GM21576 (cell line): ENCODE results near the gene TDRD12.
"Not testable (repeated sequence)": the region's sequence is repeated elsewhere in the genome, so short reads cannot be mapped to it uniquely, and the experiment has no call there.

Experiments used
- ATAC-seq: cut with Tn5 transposase; IDR thresholded peaks from one replicate; pipeline ENCODE4 v1.9.1; 2021; ENCODE audit warnings: mild to moderate bottlenecking, moderate library complexity; ENCODE audit not compliant: unreplicated experiment

TDRD12 gene

DNA sequence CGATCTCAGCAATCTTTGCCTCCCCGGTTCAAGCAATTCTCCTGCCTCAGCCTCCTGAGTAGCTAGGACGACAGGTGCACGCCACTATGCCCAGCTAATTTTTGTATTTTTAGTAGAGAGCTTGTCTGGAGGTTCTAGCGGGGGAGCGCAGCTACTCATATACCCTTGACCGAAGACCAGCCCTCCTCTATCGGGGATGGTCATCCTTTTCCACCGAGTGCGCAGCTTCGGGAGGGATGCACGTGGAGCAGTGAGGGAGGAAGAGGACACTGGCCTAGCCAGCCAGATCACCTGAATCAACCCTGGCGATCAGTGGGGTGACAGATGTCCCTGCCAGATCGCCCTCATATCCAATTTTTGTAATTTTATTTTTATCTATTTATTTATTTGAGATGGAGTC is 143.2 kb downstream of the TDRD12 start:
- no peak for ATAC-seq

- no peak for ATAC-seq
Measured at GRCh38 chr19:32863301-32863700, 143.7 kb downstream of the TDRD12 start.

GRCh38 chr19:32863841-32864240 is 144.3 kb downstream of the TDRD12 start:
- ATAC-seq, result no peak

DNA sequence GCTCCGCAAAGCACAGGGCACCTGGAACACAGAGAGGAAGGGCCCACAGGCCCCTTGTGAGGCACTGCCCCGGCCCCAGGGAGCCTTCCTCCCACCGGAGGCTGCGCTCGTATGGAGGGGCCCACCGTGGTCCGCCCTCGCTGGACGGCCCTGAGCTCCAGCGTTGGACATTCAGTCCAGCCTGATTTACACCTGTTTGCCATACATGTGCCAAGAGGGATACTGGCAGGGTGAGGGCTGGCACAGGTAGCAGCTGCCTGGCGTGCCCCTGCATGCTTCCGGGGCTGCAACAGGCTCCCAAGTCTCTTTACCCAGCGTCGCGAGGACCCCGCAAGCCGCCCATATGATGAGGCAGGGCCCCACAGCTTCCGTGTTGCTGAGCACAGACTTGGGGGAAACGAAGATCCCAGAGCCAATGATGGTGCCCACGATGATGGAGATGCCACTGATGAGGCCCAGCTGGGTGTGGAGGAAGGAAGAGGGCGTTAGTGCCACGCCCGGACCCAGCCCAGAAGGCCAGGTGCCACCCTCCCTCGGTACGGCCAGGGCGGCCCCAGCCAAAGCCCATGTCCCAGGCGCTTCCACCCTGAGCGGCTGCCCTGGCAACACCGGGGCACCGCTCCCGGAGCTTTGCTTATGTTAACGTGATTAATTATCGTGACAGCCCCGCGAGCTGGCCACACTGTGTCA is 144.9 kb downstream of the TDRD12 start:
- ATAC-seq, result no peak

DNA sequence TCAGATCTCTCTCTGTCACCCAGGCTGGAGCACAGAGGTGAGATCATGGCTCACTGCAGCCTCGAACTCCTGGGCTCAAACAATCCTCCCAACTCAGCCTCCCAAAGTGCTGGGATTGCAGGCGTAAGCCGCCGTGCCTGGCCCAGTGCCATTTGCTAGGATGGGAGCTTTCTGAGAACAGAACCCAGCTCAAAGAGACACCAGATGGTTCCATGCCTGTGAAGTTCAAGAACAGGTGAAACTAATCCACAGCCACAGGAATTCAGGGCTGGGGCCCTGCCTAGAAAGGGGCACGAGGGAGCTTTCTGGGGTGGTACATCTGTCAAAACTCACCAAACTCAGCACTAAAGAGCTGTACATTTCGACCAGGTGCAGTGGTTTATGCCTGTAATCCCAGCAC is 145.8 kb downstream of the TDRD12 start:
- no peak for ATAC-seq

DNA sequence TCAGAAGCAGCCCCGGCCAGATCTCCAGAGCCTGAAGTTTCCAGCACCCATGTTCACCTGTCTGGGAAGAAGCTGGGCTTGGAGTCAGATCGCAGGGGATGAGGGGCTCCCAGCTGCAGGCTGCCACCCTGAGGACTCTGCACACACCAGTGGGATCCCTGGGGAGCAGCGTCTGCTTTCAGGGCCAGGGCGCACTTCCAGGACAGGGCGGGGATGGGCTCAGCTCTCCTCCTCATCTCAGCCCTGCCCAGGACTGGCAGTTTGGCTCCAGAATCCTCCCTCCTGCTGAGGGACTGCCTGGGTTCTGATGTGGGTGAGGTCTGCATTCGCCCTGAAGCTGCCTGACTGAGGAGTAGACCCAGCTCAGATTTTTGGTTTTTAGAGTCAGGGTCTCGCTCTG is 146.5 kb downstream of the TDRD12 start:
- no peak for ATAC-seq

GRCh38 chr19:32866564-32867265 is 147.1 kb downstream of the TDRD12 start:
- no peak for ATAC-seq

DNA sequence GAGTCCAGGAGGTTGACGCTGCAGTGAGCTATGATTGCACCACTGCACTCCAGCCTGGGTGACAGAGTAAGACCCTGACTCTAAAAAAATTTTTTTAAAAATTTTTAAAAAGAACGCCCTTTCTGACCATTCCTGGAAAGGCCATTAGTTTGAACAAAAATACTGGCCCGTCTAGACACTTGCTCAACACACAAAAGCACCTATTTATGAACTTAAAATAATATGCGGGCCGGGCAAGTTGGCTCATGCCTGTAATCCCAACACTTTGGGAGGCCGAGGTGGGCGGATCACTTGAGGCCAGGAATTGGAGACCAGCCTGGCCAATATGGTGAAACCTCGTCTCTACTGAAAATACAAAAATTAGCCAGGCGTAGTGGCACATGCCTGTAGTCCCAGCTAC is 147.9 kb downstream of the TDRD12 start:
- ATAC-seq, result not testable (repeated sequence)

DNA sequence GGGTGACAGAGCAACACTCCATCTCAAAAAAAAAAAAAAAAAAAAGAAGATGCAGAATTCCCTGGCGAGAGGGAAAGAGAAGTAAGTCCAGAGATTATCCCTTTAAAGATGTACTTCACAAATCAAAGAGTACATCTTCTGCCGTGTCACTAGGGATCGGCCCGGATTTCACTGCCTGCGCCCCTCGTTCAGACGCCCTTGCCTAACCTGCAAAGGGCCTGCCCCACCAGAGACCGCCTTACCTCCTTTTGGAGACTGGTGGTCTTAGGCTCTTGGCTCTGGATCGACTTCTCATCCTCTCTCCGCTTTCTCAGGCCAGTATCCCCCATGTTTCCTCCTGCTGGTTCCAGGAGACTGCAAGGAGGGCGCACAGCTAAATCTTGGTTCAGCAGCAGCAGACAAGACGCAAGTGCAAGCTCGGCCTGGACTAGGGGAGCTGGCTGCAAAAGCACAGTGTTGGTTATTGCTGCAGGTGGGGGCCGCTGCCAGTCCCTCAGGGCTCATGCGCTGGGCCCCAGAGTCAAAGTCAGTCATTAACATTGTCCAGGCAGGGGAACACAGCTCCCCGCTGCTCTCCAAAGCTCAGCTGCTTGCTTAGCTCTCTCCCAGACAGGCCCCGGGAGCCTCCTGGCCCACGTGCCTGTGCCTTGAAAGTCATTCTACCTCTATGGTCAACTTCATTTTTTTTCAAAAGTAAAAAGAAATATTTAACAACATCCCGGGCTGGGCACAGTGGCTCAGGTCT is 148.8 kb downstream of the TDRD12 start:
- no peak for ATAC-seq

GRCh38 chr19:32869369-32869965 is 149.9 kb downstream of the TDRD12 start, which contains the start of gene SLC7A9:
Gene SLC7A9 (minus strand): TSS chr19:32869767. CDS start chr19:32868534, 1,233 bp downstream.
- ATAC-seq, result no peak

DNA sequence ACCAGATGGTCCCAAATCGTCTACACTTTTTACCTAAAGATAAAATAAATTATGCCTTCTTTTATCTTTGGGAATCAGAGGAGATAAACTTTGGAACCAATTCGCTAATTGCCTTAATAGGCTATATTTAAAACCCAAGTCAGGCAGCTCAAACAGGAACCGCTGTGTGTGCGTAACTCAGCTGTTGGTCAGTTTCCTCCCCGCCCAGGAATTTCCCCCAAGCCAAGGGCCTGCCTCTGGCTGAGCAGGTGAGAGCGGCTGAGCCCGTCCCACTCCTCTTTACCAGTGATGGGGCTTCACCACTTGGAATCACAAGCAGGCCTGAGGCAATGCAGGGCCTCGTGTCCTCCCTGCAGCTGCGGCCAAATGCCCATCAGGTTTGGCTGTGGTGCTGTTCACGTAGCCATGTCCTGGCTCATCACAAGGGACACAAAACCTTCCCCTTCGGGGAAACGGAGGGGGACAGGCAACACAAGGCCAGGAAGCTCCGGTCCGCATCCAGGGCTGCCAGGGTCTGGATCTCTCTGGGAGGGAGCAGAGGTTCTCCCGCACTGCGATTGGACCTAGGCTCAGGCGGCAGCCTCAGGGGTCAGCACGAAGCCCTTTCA is 150.5 kb downstream of the TDRD12 start:
- ATAC-seq, result no peak

- ATAC-seq, result no peak
Measured at GRCh38 chr19:32870981-32871451, 151.4 kb downstream of the TDRD12 start.

DNA sequence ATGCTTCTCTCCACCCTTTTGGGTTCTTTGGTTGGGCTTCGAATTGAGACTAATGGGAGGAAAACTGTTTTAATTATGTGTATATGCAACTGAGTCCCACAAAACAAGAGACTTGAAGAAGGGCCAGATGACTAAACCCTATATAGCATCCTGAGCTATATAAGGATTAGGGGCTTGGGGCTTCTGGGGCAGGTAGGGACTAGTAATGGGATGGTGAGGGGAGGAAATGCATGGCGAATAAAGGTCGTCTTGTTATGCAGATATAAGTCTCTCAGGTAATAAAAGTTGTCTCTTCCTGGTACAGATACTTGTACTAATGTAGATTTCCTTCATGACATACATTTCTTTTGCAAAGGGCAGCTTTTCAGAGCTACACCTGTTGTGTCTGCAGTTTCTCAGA is 152.8 kb downstream of the TDRD12 start:
- no peak for ATAC-seq

GRCh38 chr19:32873247-32873959 is 153.8 kb downstream of the TDRD12 start:
- ATAC-seq, result no peak

DNA sequence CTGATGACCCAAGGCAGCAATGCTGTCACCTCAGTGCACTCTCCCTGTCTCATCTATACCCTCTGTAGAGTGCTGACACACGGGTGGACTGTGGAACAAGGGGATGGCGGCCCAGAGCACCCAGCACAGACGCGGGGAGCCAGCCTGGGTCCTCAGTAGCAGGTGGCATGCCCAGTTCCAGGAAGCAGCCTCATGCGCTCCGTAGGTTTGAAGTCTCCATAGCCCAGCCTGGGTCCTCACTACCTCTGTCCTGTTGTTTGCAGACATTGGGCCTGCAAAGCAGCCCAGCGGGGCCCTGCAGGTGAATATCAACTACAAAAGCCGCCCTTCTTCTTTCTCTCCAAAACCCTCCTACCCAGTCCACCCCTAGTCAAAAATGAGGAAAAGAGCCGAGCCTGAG is 155.0 kb downstream of the TDRD12 start:
- no peak for ATAC-seq

- ATAC-seq, result no peak
Measured at GRCh38 chr19:32875428-32875827, 155.9 kb downstream of the TDRD12 start.

DNA sequence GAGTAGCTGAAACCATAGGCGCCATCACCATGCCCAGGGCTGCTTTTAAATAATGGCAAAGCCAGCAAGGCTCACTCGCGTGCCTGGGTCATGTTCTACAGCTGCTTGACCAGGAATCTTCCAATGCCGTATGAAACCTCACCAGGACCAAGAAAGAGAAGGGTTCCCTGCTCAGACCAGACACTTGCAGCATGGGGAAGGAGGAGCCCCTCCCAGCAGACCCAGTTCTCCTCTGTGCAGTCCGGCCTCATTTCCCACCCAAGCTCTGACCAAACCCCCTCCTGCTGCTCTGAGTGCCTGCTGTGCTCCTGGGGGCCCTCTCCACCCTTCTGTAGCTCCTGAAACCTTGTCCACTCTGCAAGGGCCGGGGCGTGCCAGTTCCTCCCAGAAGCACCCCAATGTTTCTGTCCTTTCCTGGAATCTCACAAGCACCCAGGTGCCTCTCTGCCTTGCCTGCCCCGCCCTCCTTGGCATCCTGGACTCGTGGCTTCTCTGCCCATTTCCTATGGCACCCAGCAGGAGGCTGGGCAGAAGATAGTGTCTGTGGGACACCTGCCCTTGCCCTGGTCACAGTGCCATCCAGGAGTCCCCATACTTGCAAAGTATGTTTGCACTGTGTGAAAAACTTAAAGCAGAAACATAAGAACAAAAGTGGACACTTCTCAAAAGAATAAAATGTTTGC is 156.8 kb downstream of the TDRD12 start:
- no peak for ATAC-seq

GRCh38 chr19:32876919-32877285 is 157.3 kb downstream of the TDRD12 start:
- no peak for ATAC-seq
